HG03469 (cell line): ENCODE results near the gene KXD1.

Source experiments
- ATAC-seq: cut with Tn5 transposase; IDR thresholded peaks from one replicate; pipeline ENCODE4 v1.9.1; 2021; ENCODE audit warnings: mild to moderate bottlenecking, moderate library complexity, moderate number of reproducible peaks; ENCODE audit not compliant: unreplicated experiment

The KXD1 gene

DNA sequence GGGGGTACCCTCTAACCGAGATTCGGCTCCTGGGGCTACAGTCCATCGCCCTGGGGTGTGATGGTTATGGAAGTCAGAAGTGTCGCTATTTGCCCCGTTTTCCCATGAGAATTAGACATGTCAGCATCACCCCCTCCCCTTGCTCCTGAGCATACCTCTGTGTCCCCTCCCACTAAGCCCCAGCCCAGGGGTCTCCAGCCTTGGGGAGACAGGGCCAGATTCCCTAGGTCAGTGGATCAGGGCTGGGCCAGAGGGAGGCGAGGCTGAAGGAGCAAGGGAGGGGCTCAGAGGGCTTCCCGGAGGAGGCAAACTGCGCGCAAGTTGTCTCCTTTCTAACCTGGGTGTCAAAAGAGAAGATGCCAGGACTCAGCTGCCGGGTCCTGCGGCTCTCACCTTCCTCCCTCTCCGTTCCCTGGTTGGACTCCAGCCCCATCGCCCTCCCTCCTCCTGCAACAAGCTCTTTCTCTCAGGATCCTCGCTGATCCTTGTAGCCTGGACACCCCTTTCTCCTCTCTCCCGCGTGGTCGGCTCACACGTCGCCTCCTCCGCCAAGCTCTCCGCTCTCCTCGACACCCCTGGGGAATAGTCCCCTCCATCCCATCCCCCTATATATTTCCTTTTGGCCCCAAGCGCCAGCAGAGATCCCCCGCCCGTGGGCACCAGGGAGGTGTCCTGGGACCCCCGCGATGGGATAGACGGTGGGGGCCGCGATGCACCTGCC lies 54.5 kb downstream of the KXD1 start:
- ATAC-seq, result no peak

DNA sequence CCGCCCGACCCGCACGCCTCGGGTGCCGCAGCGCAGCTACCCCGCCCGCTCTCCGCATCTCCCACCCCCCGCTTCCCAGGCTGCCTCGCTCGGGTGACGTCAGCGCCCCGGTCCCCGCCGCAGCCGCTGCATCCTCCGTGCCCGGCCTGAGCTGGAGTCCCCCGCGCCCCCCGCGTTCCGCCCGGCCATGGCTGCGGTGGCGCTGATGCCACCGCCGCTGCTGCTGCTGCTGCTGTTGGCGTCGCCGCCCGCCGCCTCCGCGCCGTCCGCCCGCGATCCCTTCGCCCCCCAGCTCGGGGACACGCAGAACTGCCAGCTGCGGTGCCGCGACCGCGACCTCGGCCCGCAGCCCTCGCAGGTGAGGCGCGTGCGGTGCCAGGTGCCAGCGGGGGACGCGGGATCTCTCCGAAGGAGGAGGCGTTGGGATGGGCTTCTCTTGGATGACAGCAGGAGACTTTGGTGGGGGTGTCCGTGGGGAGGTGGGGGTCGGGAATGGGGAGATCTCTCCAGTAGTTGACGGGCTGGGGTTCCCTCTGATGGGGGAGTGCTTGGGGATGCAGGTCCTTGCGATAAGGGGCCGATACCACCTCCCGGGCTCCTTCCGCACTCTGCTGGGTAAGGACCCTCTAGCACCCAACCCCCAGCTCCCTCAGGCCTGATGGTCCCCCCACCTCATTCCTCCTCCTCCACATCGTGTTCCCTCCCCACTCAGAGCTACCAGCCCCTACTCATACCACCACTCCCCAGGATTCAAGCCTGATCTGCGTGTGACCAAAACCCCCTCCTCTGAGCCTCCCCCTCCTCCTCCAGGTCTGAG lies 55.3 kb downstream of the KXD1 start, which contains the start of gene TMEM59L:
TMEM59L (plus strand) TSS at position 99 of the 817 bp plus-strand sequence; CDS start at position 188, 89 bp downstream.
- ATAC-seq, result no peak

DNA sequence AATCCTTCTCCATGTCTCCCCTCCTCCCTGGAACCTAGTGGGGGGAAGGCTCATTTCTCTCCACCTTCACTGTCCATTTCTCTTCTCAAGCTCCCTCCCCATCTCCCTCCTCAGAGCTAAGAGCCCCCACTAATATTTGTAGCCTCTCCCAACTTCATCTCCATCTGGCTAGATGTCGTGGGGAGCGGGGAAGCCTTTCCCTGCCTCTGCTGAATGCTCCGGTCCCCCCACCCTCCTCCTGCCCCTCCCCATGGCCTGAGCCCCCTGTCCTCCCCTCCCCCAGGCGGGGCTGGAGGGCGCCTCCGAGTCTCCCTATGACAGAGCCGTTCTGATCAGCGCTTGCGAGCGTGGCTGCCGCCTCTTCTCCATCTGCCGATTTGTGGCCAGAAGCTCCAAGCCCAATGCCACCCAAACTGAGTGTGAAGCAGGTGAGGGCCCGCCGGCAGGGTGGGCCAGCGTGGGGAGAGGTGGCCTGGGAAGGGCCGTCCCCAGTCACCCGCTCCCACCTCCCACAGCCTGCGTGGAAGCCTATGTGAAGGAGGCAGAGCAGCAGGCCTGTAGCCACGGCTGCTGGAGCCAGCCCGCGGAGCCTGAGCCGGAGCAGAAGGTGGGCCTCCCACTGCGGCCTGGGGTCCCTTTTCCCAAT lies 56.0 kb downstream of the KXD1 start:
- no peak for ATAC-seq

DNA sequence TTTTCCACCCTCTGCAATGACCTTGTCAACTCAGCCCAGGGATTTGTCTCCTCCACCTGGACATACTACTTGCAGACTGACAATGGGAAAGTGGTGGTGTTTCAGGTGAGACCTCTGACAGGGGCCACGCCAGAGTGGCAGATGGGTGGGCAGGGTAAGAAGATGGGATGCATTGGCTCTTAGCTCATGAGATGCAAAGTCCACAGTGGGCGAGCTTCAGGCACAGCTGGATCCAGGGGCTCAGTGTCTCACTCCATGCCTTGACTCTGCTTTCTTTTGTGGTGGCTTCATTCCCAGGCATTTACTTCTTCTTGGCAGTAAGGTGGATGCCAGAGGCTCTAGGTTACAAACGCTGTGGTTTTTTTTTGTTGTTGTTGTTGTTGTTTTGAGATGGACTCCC lies 58.4 kb downstream of the KXD1 start:
- ATAC-seq, result no peak

DNA sequence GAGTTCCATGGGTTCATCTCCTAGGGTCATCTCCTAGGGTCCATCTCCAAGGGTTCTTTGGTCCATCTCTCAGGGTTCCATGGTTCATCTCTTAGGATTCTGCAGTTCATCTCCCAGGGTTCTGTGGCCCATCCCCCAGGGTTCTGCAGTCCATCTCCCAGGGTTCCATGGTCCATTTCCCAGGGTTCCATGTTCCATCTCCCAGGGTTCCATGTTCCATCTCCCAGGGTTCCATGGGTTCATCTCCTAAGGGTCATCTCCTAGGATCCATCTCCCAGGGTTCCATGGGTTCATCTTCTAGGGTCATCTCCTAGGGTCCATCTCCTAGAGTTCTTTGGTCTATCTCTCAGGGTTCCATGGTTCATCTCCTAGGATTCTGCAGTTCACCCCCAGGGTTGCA lies 59.9 kb downstream of the KXD1 start:
- no peak for ATAC-seq

DNA sequence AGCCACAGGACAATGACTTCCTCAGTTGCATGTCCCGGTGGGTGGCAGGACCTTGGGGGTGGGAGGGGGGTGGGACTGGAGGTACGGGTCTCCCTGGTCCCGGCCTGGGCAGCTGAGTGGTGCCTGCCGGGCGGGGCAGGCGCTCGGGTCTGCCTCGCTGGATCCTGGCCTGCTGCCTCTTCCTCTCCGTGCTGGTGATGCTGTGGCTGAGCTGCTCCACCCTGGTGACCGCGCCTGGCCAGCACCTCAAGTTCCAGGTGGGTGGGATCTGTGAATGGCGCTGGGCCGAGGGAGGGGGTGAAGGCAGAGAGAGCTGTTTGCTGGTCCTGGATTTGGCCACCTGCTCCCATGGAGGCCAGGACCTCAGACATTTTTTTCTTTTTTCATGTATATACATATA lies 60.6 kb downstream of the KXD1 start:
- ATAC-seq, result no peak
